RWPE1 (cell line): ENCODE measurements around the gene SMARCC2.
A peak's percentile ranks its signal among the peaks of the same experiment; 100 is the strongest.

ENCODE experiments used
- CTCF ChIA-PET: fragments of 350-600 bp; sonication (Branson Sonifier 250); formaldehyde crosslinking; extraction: SDS; loops from one replicate; lab custom pipeline; 2021; lab: Yijun Ruan, JAX
- POLR2A ChIA-PET: fragments of 400-600 bp; formaldehyde crosslinking; extraction: SDS; loops from one replicate; lab custom pipeline; 2020; ENCODE audit warnings: antibody characterized with exemption; ENCODE audit not compliant: low non-redundant PET; lab: Yijun Ruan, JAX
- DNase-seq: peaks from one replicate; pipeline ENCODE4 v3.0.0; 2012; ENCODE audit warnings: low spot score
- H3K27ac ChIP-seq: fragments of 450-650 bp; 2 replicates; pipeline ENCODE4 v1.5.1; 2017
- TF ChIP-seq, protein P1 (sequence below): fragments of 450-650 bp; conservative IDR thresholded peaks from 2 replicates; pipeline ENCODE4 v1.5.1; 2017; ENCODE audit warnings: low read depth, mild to moderate bottlenecking

Gene SMARCC2

DNA sequence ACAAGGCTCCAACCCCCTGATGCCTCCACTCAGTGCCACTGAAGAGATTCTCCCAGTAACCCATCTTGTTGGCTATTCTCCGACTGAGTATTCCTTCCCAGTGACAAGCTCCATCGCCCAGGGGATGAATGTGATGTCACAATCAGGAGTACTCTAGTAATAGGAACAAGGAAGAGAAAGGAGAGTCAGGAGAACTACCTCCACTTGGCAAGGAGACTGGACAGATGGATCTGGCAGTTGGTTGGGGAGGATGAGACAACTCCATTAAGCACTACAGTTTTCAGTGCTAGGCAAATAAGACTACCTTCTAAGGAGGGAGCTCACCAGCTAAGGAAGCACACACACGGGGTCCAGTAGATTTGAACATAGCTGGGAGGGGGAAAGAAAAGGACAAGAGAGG, 27.2 kb upstream of the SMARCC2 start:
- ChIA-PET CTCF (no interaction called here), POLR2A (no interaction called here)
- TF ChIP-seq, protein P1, sequence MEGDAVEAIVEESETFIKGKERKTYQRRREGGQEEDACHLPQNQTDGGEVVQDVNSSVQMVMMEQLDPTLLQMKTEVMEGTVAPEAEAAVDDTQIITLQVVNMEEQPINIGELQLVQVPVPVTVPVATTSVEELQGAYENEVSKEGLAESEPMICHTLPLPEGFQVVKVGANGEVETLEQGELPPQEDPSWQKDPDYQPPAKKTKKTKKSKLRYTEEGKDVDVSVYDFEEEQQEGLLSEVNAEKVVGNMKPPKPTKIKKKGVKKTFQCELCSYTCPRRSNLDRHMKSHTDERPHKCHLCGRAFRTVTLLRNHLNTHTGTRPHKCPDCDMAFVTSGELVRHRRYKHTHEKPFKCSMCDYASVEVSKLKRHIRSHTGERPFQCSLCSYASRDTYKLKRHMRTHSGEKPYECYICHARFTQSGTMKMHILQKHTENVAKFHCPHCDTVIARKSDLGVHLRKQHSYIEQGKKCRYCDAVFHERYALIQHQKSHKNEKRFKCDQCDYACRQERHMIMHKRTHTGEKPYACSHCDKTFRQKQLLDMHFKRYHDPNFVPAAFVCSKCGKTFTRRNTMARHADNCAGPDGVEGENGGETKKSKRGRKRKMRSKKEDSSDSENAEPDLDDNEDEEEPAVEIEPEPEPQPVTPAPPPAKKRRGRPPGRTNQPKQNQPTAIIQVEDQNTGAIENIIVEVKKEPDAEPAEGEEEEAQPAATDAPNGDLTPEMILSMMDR = no peak
- DNase-seq = no peak
- 0 out of 2 replicates have a peak overlapping the region, but pooled peaks have one; percentile 2 for H3K27ac ChIP-seq

DNA sequence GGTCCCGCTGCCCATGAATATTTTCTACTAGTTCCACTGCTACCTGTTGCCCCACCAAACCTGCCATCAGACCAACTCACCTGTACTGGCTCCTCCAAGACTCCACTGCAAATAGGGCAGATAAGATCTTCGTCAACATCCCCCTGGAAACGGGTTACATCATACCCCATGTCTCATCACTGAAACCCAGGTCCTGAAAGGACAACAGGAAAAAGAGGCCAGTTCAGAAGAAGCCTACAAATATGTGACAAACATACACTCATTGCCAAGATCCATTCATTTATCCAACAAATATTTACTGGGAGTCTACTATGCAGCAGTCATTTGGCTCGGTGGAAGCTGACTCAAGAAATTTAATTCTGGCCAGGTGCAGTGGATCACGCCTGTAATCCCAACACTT, 24.6 kb upstream of the SMARCC2 start:
- ChIA-PET POLR2A (no interaction called here), CTCF (no interaction called here)
- TF ChIP-seq, protein P1 = no peak
- no peak for DNase-seq
- no peak overlapping the region for H3K27ac ChIP-seq

DNA sequence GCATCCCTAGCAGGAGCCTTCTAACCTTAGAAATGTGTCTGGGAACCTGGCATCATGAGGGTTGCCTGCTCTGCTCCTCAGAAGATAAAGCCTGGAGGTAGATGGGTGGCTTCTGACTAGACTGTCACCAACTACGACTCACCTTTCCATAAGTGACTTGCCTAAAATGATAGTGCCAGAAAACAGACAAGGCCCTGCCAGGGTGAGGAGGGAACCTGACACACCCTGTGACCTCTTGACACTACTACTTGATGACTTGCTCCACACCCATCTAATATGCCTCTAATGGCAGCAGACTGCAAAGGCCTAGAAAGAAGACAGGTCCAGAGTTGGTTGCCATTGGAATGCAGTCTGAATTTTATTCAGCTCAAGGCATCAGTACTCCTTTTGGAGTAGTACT, 23.1 kb upstream of the SMARCC2 start:
- TF ChIP-seq, protein P1 = no peak
- CTCF ChIA-PET = no interaction called here
- no peak for DNase-seq
- no peak overlapping the region for H3K27ac ChIP-seq
- POLR2A ChIA-PET = no interaction called here

DNA sequence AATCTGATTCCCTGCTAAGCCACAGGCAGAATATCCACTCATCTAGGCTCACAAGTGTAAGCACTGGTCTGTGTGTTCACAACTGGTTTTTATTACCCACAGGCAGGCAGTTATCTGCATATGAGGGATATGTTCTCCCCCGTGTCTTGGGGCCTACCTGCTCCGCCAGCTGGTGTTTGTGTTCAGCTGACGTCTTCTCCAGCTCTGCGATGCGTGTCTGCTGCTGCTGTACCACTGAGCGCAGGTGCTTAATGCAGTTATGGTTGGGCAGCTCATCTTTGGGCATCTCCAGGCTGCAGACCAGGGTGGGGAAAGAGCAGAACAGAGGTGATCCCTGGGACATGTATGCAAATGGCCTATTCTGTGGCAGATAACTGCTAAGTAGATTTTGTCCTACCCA, 18.7 kb upstream of the SMARCC2 start:
- CTCF ChIA-PET = interaction anchor here (1.9 kb wide), 1 partner anchor 14 kb away, joined by 6 read pairs; the partner anchor contains the start of gene RNF41
- DNase-seq = no peak
- POLR2A ChIA-PET = interaction anchor here (0.5 kb wide), 1 partner anchor 15 kb away, joined by 3 read pairs; no protein-coding TSS in a partner anchor
- no peak overlapping the region for H3K27ac ChIP-seq
- TF ChIP-seq, protein P1 = no peak

DNA sequence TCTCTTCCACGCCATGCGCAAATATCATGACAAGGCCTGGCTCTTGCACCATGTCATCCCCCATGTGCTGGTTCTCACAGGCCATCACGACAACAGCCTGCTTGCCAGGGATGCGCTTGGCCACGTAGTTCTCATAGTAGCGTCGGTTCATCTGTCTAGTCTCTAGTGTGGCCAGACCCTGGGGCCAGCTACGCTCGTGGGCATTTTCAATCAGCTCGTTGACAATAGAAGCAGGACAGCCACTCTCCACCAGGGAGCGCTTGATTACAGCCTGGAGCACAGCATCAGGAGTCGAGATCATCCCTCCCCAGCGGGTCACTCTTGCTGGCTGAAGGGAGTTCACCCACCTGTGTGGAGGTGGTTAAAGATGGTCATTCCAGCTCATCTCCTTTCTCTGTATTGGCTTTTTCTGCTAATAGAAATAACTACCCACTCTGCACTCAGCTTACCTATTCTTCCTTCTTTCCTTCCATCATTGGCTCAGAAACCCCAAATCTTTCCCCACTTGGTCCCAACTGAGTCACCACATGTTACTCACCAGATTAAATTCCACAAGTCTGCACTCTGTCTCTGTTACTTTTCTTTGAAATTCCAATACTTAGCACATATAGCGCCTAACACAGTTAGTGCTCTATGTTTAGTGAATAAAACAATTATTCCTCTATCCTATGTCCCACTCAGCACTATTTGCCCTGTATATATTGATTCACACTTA, 17.3 kb upstream of the SMARCC2 start:
- peak; percentile 36 for DNase-seq

DNA sequence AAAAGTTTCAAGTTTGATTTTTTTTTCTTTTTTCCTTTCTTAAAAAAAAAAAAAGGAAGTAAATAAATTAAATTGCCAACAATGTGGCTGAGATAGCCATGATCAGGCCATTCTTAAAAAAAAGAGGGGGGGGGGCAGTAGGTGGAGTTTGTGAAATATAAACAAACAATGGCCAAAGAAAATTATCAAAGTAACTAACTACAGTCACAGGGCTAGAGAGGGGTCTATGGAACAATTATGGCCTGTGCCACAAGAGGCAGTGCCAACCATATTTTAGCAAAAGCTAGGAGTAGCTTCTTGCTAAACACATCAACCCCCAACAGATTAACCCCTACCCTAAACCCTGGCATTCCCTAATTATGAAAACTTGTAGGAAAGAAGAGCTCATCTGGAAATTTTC, 16.2 kb upstream of the SMARCC2 start:
- no peak overlapping the region for H3K27ac ChIP-seq
- TF ChIP-seq, protein P1 = no peak
- ChIA-PET POLR2A (interaction anchor here (1.0 kb wide), 1 partner anchor 16 kb away, joined by 3 read pairs; the partner anchor contains the start of gene RNF41), CTCF (interaction anchor here (0.6 to 1.9 kb wide), 6 partner anchors 9 to 156 kb away, joined by 3 to 8 read pairs (median 4); partner anchors contain the start of genes ANKRD52 and SMARCC2)
- DNase-seq = no peak

More for the DNA sequence above, 17.3 kb upstream of the SMARCC2 start:
- peak overlapping the region; percentile 23; the same call in 1 of the 2 replicates for H3K27ac ChIP-seq
- CTCF ChIA-PET = interaction anchor here (0.5 to 1.9 kb wide), 8 partner anchors 8 to 31 kb away, joined by 3 to 8 read pairs (median 5); partner anchors contain the start of genes RNF41 and SMARCC2
- TF ChIP-seq, protein P1 = peak; percentile 55
- POLR2A ChIA-PET = no interaction called here
